ENCODE measurements around the gene TMEM40. TPM values are rescaled to one million over a fixed set of nuclear protein-coding genes. Genes with fewer than 3 reads are reported as not detected.
A peak's percentile ranks its signal among the peaks of the same experiment; 100 is the strongest.

Gene TMEM40, protein sequence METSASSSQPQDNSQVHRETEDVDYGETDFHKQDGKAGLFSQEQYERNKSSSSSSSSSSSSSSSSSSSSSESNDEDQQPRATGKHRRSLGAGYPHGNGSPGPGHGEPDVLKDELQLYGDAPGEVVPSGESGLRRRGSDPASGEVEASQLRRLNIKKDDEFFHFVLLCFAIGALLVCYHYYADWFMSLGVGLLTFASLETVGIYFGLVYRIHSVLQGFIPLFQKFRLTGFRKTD
- not detected for total RNA-seq

DNA sequence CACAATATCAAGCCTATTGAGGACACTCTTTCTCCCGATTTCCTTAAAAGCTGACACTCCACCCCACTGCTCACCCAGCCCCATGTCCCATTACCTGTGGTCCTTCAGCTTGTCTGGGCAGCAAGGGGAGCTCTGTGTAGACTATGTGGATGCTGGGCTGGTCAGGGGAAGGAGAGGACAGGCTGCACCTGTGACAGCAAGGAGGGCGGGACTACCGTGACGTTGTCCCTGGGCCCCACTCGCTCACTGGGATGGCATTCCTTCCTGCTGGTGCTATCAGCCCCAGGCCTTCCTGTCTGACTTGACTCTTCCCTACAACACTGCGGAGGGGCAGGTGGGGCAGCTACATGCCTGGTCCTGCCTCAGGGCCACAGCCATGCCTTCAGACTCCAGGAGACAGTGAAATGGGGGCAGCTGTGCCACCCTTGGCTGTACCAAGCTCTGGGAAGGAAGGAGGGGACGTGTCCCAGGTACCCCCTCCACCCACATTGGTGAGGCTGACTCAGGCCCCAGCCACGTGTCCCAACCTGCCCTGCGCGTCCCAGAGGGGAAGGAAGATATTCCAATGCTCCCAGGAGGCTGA, at the start of gene TMEM40:
TMEM40 (minus strand) TSS at position 163 of the 583 bp plus-strand sequence. CDS start 9,427 bp downstream, outside the sequence.
- ATAC-seq, result no peak
- Mint-ChIP-seq H3K4me1 (ENCODE audit: low read depth) (peaks cover 4% of the 10 kb centered on the region), H3K36me3 (ENCODE audit: insufficient read depth) (no peaks in the 10 kb centered on the region), H3K4me3 (no peak within 1 kb of the TSS), H3K9me3 (no peaks in the 10 kb centered on the region), H3K27me3 (ENCODE audit: low read depth) (peaks cover 11% of the 10 kb centered on the region)
- no peak for DNase-seq

DNA sequence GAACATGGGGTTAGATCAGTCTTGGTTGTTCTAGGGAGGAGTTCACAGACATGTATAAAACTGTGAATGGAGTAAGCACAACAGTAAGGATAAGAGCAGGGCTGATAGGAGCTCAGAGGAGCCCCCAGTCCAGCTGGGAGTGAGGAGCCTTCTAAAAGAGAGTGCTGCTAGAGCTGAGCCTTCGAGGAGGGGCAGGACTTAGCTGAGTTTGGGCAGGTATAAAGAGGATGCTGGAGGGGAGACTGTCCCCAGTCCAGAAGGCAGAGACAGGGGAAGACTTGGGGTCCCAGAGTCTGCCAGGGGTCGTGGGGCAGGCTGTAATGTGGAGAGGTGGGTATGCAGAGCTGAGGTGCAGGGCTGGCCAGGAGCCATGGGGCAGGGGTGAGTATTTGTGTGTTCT, 49.5 kb upstream of the TMEM40 start:
- ATAC-seq, result no peak
- Mint-ChIP-seq H3K4me3 (peak overlapping the region; percentile 5), H3K9me3 (no peaks in the 10 kb centered on the region), H3K4me1 (ENCODE audit: low read depth) (peaks cover 7% of the 10 kb centered on the region), H3K27me3 (ENCODE audit: low read depth) (no peaks in the 10 kb centered on the region), H3K36me3 (ENCODE audit: insufficient read depth) (no peaks in the 10 kb centered on the region)
- no peak for DNase-seq

DNA sequence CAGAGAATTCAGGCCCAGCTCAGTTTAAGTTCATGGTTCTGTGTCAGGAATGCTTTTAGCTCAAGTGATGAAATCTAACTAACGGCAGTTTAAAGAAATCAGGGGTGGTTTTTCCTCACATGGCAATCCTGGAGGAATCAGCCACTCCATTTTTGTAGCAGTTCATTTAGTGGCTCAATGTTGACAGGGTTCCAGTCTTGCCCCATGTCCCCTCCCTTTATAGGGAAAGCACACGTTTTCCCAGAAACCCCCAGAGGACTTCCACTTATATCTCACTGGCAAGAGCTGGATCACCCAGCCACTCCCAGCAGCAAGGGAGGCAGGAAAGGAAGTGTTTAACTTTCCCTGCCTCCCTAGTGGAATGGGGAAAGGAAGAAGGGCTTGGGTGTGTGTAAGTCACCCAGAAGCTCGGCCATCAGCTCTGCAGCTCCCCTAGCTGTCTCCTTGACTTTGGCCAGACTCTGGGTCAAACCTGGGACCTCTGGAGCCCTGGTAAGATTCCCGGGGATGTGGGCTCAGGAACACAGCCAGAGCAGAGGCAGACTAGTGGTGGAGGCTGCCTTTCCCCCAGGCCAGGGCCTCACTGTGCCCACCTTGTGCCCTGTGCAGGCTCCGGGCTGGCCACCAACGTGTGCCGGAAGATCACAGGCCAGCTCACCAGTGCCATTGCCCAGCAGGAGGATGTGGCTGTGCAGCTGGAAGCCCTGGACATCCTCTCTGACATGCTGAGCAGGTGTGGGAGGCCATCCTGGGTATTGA, 48.7 kb upstream of the TMEM40 start:
- no peak for DNase-seq
- Mint-ChIP-seq H3K27me3 (ENCODE audit: low read depth) (no peaks in the 10 kb centered on the region), H3K36me3 (ENCODE audit: insufficient read depth) (no peaks in the 10 kb centered on the region)

DNA sequence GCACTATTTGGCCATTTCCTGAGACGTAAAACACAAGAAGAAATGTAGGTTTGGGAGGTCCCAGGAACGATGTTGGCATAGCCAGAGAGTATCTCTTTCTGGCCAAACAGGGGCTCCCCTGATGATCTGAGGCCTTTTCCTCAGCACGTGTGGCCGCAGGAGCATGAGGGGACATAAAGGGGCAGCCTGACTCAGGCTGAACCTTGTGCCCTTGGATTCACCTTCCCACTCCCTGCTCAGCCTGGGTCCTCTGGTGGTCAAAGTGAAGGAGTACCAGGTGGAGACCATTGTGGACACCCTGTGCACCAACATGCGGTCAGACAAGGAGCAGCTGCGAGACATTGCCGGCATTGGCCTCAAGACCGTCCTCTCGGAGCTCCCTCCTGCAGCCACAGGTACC, 48.0 kb upstream of the TMEM40 start:
- peaks cover 7% of the 10 kb centered on the region for H3K4me1 Mint-ChIP-seq (ENCODE audit: low read depth)
- no peak overlapping the region for H3K4me3 Mint-ChIP-seq
- no peaks in the 10 kb centered on the region for H3K9me3 Mint-ChIP-seq
- H3K27me3 Mint-ChIP-seq (ENCODE audit: low read depth), result no peaks in the 10 kb centered on the region
- DNase-seq (no peak), ATAC-seq (no peak)
- no peaks in the 10 kb centered on the region for H3K36me3 Mint-ChIP-seq (ENCODE audit: insufficient read depth)

More for the DNA sequence above, 48.7 kb upstream of the TMEM40 start:
- Mint-ChIP-seq H3K4me1 (ENCODE audit: low read depth) (peaks cover 7% of the 10 kb centered on the region), H3K4me3 (no peak overlapping the region), H3K9me3 (no peaks in the 10 kb centered on the region)
- no peak for ATAC-seq

DNA sequence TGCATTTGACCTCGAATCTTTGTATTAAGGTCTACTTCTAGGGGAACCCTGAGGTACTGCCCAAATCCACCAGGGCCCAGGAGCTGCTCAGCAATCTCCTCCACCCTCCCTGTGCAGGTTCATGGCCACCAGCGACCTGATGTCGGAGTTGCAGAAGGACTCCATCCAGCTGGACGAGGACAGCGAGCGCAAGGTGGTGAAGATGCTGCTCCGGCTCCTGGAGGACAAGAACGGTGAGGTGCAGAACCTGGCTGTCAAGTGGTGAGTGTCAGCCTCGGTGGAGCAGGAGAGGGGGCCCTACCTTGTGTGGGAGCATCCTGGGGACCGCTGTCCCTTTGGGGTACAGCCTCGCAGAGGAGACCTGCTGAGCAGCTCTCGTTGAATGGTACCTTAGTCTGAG, 44.3 kb upstream of the TMEM40 start:
- Mint-ChIP-seq H3K4me1 (ENCODE audit: low read depth) (no peaks in the 10 kb centered on the region), H3K9me3 (no peaks in the 10 kb centered on the region), H3K4me3 (no peak overlapping the region), H3K27me3 (ENCODE audit: low read depth) (no peaks in the 10 kb centered on the region), H3K36me3 (ENCODE audit: insufficient read depth) (no peaks in the 10 kb centered on the region)
- ATAC-seq, result no peak
- DNase-seq, result no peak

DNA sequence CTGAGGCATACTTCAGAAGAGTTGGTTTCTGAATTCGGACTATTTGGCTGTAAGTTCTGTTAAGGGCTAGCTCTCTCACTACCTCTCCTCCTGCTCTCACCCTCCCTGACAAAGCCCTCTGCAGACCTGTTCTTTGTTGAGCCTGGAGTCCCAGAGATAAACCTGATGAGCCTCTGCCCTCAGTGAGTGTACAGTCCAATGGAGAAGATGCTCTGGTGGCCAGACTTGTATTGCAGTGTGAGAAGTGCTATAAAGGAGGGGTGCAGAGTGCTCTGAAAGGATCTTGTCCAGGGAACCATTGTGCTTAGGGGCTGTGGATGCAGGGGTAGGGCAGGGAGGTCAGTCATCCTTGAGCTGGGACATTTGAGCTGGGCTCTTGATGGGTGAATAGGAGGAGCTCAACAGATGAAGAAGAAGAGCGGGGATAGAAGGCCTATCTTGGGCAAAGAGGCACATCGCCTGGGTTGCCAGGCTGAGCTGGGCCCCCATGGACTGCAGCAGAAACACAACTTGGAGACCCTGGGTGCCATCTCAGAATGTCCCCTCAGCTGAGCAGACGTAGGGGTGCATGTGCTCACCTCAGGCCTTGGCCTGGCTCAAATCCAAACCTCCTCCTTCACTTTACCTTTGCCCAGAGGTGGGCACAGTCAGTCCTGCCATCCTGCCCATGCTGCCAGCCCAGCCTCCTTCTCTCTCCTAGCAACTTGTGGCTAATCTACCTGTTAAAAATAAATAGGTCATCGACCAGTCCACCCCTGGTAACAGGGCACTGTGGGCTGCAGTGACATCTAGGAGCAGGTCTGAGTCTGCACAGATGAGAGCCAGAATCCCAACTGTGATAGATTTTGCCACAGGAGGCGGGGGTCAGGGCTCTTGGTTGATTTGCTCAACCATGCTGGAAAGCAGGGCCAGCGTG, 40.7 kb upstream of the TMEM40 start:
- no peak for ATAC-seq
- Mint-ChIP-seq H3K27me3 (ENCODE audit: low read depth) (peaks cover 8% of the 10 kb centered on the region), H3K4me1 (ENCODE audit: low read depth) (peaks cover 13% of the 10 kb centered on the region), H3K9me3 (no peaks in the 10 kb centered on the region), H3K36me3 (ENCODE audit: insufficient read depth) (no peaks in the 10 kb centered on the region), H3K4me3 (no peak overlapping the region)
- no peak for DNase-seq

DNA sequence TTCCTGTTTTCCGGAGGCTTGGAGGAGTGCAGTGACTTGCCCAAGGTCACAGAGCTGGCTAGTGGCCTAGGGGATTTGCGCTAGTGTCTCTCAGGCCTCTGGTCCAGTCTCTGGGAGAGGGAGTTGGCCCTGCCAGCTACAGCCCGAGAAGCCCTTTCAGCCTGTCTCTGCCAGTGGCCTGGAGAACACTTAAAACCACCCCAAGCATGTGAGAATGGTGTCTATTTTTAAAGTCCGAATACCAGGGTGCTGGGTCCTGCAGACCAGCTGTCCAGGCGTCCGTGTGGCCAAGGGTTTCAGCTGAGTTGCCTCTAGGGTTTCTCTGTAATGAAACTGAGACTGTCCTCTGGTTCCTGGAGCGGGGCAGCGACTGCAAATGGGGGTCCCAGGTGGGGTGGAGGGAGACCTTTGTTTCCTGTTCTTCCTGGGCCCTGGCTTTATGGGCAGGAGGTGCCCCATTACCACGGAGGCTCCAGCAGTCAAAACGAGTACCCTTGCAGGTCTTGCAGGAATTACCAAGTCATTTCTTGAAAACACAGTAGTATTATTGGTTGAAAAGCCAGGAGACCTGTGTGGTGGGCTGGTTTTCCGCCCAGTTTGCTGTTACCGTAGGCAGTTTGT, 39.6 kb upstream of the TMEM40 start:
- DNase-seq (no peak), ATAC-seq (no peak)
- H3K4me1 Mint-ChIP-seq (ENCODE audit: low read depth), result peaks cover 13% of the 10 kb centered on the region
- H3K27me3 Mint-ChIP-seq (ENCODE audit: low read depth), result peaks cover 8% of the 10 kb centered on the region
- H3K9me3 Mint-ChIP-seq, result no peaks in the 10 kb centered on the region
- H3K36me3 Mint-ChIP-seq (ENCODE audit: insufficient read depth), result no peaks in the 10 kb centered on the region
- H3K4me3 Mint-ChIP-seq, result no peak overlapping the region

DNA sequence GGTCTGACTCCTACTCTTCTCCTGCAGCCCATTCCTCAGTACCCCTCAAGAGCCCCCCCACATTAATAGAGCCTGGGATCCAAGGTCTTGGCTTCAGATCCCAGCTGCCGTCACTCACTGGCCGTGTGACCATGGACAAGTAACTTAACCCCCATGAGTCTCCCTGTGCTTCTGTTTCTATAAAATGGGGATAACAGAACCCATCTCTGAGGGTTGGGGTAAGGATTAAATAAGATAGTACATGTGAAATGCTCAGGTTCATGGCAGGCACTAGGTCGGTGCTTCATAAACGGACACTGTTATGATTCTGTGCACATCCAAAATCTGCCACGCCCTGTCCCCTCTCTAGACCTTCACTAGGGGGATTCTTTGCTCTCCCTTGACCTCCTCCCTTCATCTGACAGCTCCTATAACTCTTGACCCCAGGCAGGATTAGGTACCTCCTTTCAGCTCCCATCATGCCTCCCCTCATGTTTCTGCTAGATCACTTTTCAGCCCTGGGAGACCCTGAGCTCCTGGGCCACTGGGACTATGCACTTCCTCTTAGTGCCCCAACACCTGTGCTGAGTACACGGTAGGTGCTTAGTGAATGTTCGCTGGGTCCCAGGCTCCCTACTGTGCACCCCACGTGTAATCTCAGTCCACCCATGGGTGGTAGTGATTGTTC, 39.0 kb upstream of the TMEM40 start:
- Mint-ChIP-seq H3K4me1 (ENCODE audit: low read depth) (peaks cover 13% of the 10 kb centered on the region), H3K9me3 (no peaks in the 10 kb centered on the region), H3K36me3 (ENCODE audit: insufficient read depth) (no peaks in the 10 kb centered on the region), H3K4me3 (no peak overlapping the region), H3K27me3 (ENCODE audit: low read depth) (peaks cover 8% of the 10 kb centered on the region)
- DNase-seq (no peak), ATAC-seq (no peak)

DNA sequence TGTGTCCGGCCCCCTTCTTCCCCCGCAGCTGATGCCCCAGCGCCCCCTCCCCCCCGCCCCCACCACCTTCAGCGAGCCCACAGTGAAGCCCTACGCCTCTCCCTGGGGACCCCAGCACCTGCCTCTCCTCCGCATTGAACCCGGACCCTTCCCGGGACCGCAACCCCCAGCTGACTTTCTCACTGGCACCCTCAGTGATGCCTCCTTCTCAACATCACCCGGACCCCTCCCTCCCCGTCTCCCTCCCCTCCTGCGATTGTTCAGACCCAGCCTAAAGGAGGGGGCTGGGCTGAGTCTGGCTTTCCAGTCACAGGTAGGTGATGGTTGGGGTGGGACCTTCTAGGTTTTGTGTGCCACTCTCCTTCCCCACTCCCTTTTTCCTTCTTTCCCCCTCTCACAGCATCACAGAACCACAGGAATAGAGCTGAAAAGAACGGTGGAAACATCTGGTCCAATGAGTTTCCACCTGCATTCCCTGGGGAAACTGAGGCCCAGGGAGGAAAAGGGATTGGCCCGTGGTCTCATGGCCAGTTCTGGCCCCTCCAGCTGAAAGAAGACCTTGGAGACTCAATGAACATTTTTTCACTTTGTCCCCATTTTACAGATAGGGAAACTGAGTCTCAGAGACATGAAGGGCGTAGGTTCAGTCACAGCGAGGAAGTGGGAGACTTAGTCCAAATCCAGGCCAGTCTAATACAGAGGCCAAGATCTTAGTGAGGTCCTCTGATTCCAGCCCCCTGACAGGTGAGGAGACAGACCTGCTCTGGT, 38.2 kb upstream of the TMEM40 start:
- no peak for ATAC-seq
- DNase-seq, result no peak
- Mint-ChIP-seq H3K27me3 (ENCODE audit: low read depth) (peaks cover 8% of the 10 kb centered on the region), H3K9me3 (no peaks in the 10 kb centered on the region), H3K36me3 (ENCODE audit: insufficient read depth) (no peaks in the 10 kb centered on the region), H3K4me3 (peak overlapping the region; percentile 83), H3K4me1 (ENCODE audit: low read depth) (peaks cover 13% of the 10 kb centered on the region)

DNA sequence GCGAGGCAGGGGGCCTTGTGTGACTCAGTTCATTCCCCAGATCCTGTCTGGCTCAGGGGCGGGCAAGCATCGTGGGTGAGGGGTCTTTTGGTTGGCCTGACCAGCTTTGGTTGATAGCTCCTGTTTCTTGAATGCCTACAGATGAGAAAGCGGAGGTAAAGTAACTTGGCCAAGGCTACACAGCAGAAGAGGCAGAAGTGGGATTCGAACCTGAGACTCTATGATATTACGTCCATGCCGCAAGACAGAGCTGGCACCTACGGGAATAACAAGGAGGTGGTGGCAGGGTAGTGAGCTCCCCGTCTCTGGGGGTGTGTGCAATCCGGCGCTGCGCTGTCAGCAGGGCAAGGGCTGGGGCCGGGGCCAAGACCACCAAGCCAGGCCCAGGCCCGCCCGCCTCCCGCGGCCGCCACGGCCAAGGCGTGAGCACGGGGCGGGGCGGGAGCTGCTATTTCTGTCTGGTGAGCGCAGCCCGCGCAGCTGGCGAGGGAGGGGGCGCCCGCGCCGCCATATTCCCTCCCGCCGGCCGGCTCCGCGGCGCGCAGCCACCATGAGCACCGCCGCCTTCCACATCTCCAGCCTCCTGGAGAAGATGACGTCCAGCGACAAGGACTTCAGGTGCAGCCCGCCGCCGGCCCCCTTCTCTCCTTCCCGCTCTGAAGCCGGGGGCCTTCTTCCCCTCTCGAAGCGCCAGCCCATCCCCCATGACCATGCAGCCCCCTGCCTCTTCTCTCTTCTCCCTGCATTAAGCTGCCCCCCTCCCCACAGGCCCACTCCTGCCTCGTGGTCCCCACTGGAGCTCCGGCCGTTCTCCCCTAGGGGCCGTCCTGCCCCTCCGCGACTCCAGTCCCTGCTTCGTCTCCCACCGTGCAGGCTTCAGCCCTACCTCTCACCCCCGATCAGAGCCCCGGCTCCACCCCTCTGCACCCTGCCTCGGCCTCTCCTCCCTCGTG, 37.4 kb upstream of the TMEM40 start, which contains the start of gene CAND2:
CAND2 (plus strand) TSS at position 510 of the 953 bp plus-strand sequence; CDS start at position 551, 41 bp downstream.
- Mint-ChIP-seq H3K27me3 (ENCODE audit: low read depth) (peaks cover 8% of the 10 kb centered on the region), H3K36me3 (ENCODE audit: insufficient read depth) (no peaks in the 10 kb centered on the region), H3K4me1 (ENCODE audit: low read depth) (peaks cover 13% of the 10 kb centered on the region), H3K4me3 (peak within 1 kb of the TSS; percentile 83), H3K9me3 (no peaks in the 10 kb centered on the region)
- ATAC-seq (peak; percentile 89 to 90), DNase-seq (peak; percentile 25)

DNA sequence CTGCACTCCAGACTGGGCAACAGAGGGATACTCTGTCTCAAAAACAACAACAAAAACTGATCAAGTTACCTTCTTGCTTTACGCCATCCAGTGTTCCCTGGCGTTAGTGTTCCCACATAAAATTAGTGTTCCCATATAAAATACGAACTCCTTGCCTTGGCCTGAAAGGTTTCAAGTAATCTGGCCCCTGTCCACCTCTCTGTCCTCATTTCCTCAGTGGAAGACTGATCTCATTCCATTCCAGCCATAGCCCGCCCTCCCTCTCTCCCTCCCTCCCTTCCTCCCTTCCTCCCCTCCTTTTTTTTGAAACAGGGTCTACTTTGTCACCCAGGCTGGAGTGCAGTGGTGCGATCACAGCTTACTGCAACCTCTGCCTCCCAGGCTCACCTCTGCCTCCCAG, 34.6 kb upstream of the TMEM40 start:
- no peak overlapping the region for H3K4me3 Mint-ChIP-seq
- H3K27me3 Mint-ChIP-seq (ENCODE audit: low read depth), result peaks cover 8% of the 10 kb centered on the region
- peaks cover 13% of the 10 kb centered on the region for H3K4me1 Mint-ChIP-seq (ENCODE audit: low read depth)
- no peaks in the 10 kb centered on the region for H3K36me3 Mint-ChIP-seq (ENCODE audit: insufficient read depth)
- no peak for ATAC-seq
- no peak for DNase-seq
- H3K9me3 Mint-ChIP-seq, result no peaks in the 10 kb centered on the region

DNA sequence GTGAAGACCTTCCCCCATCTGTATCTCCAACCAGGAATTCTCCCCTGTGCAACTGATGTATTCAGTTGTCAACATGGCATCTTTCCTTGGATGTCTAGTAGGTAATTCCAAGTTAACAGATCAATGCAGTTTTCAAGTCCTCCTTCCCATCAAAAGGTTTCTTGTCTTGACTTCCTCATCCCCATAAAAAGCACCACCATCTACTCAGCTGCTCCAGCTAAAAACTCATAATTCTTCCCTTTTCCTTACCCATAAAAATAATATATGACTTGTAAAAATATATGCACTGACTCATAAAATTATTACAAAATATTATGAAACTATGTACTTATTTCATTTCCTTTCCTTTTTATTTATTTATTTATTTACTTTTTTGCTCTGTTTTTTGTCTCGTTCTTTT, 32.4 kb upstream of the TMEM40 start:
- Mint-ChIP-seq H3K4me1 (ENCODE audit: low read depth) (peaks cover 4% of the 10 kb centered on the region), H3K4me3 (no peak overlapping the region), H3K27me3 (ENCODE audit: low read depth) (peaks cover 10% of the 10 kb centered on the region), H3K9me3 (no peaks in the 10 kb centered on the region), H3K36me3 (ENCODE audit: insufficient read depth) (no peaks in the 10 kb centered on the region)
- ATAC-seq (no peak), DNase-seq (no peak)

All from activated T-cell treated with anti-CD3 and anti-CD28 coated beads, Interleukin-2, amount 50 U/mL, for 4 hours (primary cell).